Fibroblast of villous mesenchyme (primary cell): ENCODE results near the gene TBX5. TPM values are rescaled to one million over a fixed set of nuclear protein-coding genes. Genes with fewer than 3 reads are reported as not detected.

ENCODE experiments used
- DNase-seq: peaks from one replicate; pipeline ENCODE4 v3.0.0-alpha.2; 2010; ENCODE audit warnings: low read depth
- H3K4me3 ChIP-seq: 2 replicates; pipeline ENCODE4 v1.5.1; 2011; ENCODE audit warnings: low read depth, mild to moderate bottlenecking, low read length
- total RNA-seq: library from RNA; depleted of rRNA; stranded (reverse); fragments of >200 nt; gene quantifications from 2 replicates; pipeline ENCODE4 v1.2.3, GENCODE V29; 2012
- TF ChIP-seq, protein P1 (sequence below): IDR thresholded peaks from 2 replicates; pipeline ENCODE4 v1.5.1; 2012; ENCODE audit warnings: low read depth, mild to moderate bottlenecking, low read length; ENCODE audit not compliant: insufficient read depth

TBX5 gene
- total RNA-seq, 1 donor, result 0.43 TPM

DNA sequence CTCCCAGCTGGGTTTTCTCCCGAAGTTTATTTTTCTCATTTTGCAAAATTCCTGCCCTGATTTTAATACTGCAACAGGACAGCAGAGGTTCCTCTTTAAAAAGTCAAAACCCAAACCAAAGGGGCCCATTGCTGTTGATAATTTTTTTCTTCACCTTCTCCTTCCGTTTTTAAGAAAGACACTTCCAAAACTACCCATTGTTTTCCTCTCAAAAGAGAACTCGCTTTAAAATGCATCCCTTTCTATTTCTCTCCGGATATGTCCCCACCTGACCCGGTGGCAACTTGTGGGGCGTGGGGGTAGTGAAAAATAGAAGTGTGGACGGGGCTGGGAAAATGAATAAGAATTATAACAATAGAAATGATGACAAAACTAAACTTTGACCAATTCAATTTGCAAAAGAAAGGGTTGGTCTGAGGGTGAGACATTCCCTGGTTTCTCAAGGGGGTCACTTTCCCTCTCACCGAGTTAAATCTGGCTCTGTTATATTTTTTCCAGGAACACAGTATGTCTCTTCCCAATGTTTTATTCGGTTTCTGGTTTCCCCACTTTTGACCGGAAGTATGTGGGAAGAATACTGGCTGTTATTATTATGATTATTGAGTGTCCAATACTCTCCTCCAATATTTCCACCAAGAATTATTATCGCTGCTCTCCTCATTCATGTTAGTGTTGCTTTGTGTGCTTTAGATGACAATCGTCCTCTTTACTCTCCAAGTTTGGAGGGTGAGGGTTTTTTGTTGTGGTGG lies 4.1 kb upstream of the TBX5 start:
- DNase-seq, result peak; percentile 30
- TF ChIP-seq, protein P1, sequence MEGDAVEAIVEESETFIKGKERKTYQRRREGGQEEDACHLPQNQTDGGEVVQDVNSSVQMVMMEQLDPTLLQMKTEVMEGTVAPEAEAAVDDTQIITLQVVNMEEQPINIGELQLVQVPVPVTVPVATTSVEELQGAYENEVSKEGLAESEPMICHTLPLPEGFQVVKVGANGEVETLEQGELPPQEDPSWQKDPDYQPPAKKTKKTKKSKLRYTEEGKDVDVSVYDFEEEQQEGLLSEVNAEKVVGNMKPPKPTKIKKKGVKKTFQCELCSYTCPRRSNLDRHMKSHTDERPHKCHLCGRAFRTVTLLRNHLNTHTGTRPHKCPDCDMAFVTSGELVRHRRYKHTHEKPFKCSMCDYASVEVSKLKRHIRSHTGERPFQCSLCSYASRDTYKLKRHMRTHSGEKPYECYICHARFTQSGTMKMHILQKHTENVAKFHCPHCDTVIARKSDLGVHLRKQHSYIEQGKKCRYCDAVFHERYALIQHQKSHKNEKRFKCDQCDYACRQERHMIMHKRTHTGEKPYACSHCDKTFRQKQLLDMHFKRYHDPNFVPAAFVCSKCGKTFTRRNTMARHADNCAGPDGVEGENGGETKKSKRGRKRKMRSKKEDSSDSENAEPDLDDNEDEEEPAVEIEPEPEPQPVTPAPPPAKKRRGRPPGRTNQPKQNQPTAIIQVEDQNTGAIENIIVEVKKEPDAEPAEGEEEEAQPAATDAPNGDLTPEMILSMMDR, result no peak
- peak overlapping the region; percentile 70 for H3K4me3 ChIP-seq

DNA sequence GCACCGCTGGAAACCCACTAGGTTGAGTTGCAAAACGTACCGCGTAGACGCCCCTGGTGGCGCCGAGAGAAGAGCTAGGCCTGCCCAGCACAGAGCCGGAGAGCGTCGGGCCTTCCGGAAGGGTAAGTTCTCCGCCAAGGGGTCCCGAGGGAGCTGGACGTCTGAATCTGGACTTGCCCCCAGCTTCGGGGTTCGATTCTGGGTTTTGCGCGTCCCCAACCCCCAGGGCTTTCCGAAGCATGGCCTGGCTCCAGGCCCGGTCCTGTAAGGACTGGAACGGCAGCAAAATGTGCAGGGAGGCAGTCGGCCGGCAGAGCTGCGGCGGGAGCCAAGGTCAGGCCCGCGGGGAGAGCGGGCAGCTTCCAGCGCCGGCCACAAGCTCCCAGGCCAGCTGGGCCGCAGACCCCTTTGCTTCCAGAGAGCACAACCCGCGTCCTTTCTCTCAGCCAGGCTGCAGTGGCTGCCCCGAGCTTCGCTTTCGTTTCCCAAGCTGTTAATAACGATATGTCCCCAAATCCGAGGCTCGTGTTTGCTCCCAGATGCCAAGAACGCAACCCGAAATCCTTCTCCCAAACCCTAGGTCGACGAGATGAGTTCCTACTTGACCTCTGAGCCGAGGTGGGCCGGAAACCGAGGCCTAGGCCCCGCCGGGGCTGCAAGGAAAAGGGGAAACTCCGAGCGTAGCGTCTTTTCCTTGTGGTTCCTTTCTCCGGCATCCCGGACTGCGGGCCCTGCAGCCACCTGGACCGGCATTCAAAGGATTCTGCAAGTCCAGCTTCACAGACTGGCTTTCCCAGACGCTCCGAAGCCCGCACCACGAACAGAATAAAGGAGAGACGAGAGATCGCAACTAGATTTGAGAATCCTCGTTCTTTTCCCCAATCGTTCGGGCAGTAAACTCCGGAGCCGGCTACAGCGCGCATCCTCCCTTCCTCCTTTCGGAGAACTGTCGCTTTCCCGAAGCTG lies 3.2 kb upstream of the TBX5 start:
- peak overlapping the region; percentile 70 for H3K4me3 ChIP-seq
- DNase-seq, result peak; percentile 82
- TF ChIP-seq, protein P1, result peak; percentile 3

DNA sequence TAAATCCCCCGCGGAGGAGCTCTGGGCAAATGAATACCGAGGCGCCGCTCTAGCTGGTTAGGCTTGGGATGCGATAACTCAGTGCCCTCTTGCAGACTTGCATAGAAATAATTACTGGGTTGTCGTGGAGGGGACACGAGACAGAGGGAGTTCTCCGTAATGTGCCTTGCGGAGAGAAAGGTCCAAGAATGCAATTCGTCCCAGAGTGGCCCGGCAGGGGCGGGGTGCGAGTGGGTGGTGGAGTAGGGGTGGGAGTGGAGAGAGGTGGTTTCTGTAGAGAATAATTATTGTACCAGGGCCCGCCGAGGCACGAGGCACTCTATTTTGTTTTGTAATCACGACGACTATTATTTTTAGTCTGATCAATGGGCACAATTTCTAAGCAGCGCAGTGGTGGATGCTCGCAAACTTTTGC lies 2.5 kb upstream of the TBX5 start:
- peak overlapping the region; percentile 70 for H3K4me3 ChIP-seq
- TF ChIP-seq, protein P1, result no peak
- no peak for DNase-seq

DNA sequence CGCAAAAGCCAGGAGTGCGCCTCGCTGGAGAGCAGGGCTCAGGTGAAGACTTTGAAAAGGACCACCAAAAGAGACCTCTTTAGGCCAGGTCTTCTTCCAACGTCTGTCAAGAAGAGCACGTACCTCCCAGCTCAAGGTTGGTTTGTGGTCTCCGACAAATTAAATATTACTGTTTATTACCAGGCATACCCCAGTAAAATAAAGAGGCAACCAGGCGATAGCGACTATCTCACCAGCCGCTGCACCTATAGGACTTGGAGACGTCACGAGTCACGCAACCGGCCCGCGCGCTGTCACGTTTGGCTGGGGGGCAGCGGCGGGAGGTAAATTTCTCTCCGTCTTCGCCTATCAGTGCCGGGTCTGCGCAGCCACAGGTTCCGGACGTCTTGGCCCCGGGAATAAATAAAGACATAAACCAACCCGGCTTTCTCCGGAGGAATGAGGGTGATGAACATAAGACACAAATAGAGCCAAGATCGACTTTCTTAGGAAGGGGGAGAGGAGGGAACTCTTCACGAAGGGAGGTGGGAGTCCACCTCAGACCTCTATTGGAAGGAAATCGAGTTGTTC lies 2.0 kb upstream of the TBX5 start:
- DNase-seq, result peak; percentile 75

DNA sequence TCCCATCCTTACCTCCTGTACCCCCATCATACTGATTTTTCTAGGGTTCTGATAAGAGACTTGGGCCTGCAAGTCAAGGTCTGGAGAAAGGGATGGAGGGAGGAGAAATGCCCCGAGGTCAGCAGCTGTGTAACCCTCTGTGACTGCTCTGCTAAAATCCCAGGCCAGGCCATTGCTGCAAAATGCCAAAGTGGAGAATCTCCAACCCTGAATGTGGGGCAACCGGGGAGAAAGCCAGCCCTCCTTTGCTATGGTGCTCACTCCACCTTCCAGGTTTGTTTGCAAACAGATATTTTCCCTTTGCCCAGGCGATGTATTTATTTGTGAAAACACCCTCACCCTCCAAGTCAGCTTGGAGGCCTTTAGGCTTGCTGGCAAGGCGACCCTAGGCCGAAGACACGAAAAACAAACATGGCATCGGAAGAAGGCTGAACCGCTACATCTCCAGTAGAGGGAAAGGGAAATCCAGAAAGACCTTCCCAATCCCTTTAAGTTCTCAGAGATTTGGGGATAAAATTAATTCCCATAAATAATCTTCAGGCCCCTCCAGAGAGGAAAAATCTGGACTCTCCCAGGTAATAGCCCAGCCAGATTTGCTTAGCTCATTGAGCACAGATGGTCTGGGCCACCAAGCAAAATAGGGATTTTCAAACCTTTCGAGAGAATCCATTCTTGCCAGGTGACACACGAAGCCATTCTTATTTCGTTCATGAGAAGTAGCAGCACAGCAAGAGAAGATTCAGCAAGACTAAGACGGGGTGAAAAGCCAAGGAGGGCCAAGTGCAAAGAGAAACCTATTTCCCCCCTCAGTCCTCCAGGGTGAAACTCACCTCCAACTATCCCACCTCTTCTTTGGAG lies 1.3 kb upstream of the TBX5 start:
- peak overlapping the region; percentile 70 for H3K4me3 ChIP-seq
- TF ChIP-seq, protein P1, result no peak
- DNase-seq, result peak; percentile 46

More for the DNA sequence above, 2.0 kb upstream of the TBX5 start:
- TF ChIP-seq, protein P1, result no peak
- H3K4me3 ChIP-seq, result peak overlapping the region; percentile 70
